OCI-LY7 (cell line): ENCODE results near the gene RNU6-9. TPM values are rescaled to one million over a fixed set of nuclear protein-coding genes. Genes with fewer than 3 reads are reported as not detected.

Experiments used
- BruUV-seq: library from RNA; stranded (reverse); fragments of 400-500 nt; replicated peaks from 2 replicates; lab custom pipeline; 2021; lab: Mats Ljungman, UMichigan
- CTCF ChIA-PET: fragments of 300-600 bp; sonication (Branson Sonifier 250); formaldehyde crosslinking; loops from one replicate; lab custom pipeline; 2022; ENCODE audit warnings: antibody characterized with exemption; ENCODE audit not compliant: unreplicated experiment; lab: Charles Lee
- POLR2A ChIA-PET: fragments of 300-600 bp; sonication (Branson Sonifier 250); formaldehyde crosslinking; loops from one replicate; lab custom pipeline; 2022; ENCODE audit warnings: antibody characterized with exemption; lab: Charles Lee
- DNase-seq: peaks from one replicate; pipeline ENCODE4 v3.0.0-alpha.2; 2015; ENCODE audit warnings: low spot score
- H2AFZ ChIP-seq: fragments of 200-600 bp; sonication (generic), shearing (Covaris generic); 2 replicates; pipeline ENCODE4 v1.6.1; 2014; ENCODE audit warnings: mild to moderate bottlenecking, antibody characterized with exemption, low read length, moderate library complexity
- H3K27ac ChIP-seq: fragments of 200-600 bp; sonication (generic); 2 replicates; pipeline ENCODE4 v1.5.1; 2014; ENCODE audit warnings: mixed run types, low read depth, mild to moderate bottlenecking, moderate library complexity, low read length, inconsistent platforms; ENCODE audit not compliant: poor library complexity, severe bottlenecking
- H3K36me3 ChIP-seq: fragments of 200-600 bp; sonication (generic); 2 replicates; pipeline ENCODE4 v1.6.1; 2014; ENCODE audit warnings: mild to moderate bottlenecking, antibody characterized with exemption, low read length, moderate library complexity, mixed read lengths; ENCODE audit not compliant: insufficient read depth
- H3K4me1 ChIP-seq: fragments of 200-600 bp; sonication (generic); 2 replicates; pipeline ENCODE4 v1.5.1; 2014; ENCODE audit warnings: mild to moderate bottlenecking, low read length; ENCODE audit not compliant: insufficient read depth, poor library complexity, severe bottlenecking
- H3K4me2 ChIP-seq: fragments of 200-600 bp; sonication (generic); 2 replicates; pipeline ENCODE4 v1.6.1; 2014; ENCODE audit warnings: mild to moderate bottlenecking, low read length
- H3K4me3 ChIP-seq: fragments of 200-600 bp; sonication (generic); 2 replicates; pipeline ENCODE4 v1.5.1; 2014; ENCODE audit warnings: mild to moderate bottlenecking, low read depth, low read length; ENCODE audit not compliant: poor library complexity, severe bottlenecking
- H3K79me2 ChIP-seq: fragments of 200-600 bp; sonication (generic); 2 replicates; pipeline ENCODE4 v1.6.1; 2016; ENCODE audit warnings: low read depth, mild to moderate bottlenecking, low read length, moderate library complexity, mixed read lengths; ENCODE audit not compliant: insufficient read depth
- H3K9me2 ChIP-seq: fragments of 200-600 bp; sonication (generic); 2 replicates; pipeline ENCODE4 v1.6.1; 2016; ENCODE audit warnings: mild to moderate bottlenecking, low read length, mixed read lengths; ENCODE audit not compliant: insufficient read depth
- H3K9me3 ChIP-seq: fragments of 200-600 bp; sonication (generic); 2 replicates; pipeline ENCODE4 v1.6.1; 2014; ENCODE audit warnings: mild to moderate bottlenecking, mixed run types, low read length, mixed read lengths
- H4K20me1 ChIP-seq: fragments of 200-600 bp; sonication (generic); 2 replicates; pipeline ENCODE4 v1.6.1; 2014; ENCODE audit warnings: mild to moderate bottlenecking, antibody characterized with exemption, low read length, moderate library complexity, mixed read lengths; ENCODE audit not compliant: insufficient read depth
- CTCF ChIP-seq: fragments of 200-600 bp; sonication (generic); conservative IDR thresholded peaks from 2 replicates; pipeline ENCODE4 v1.5.1; 2014; ENCODE audit warnings: mild to moderate bottlenecking, antibody characterized with exemption, low read length, moderate library complexity, mixed read lengths
- EZH2phosphoT487 ChIP-seq: fragments of 200-600 bp; sonication (generic); IDR thresholded peaks from 2 replicates; pipeline ENCODE4 v1.6.1; 2018; ENCODE audit warnings: low read depth, borderline replicate concordance, mild to moderate bottlenecking, mixed run types, antibody characterized with exemption, low read length, moderate library complexity, mixed read lengths
- intact Hi-C: fragments of 100-400 bp; cut with micrococcal nuclease; formaldehyde crosslinking; loops from one replicate; pipeline ENCODE4 v1.10.0; 2022; ENCODE audit not compliant: unreplicated experiment
- total RNA-seq, 2 experiments: library from RNA; depleted of rRNA in 1 of 2; stranded (reverse); fragments of >200 nt in 1 of 2; shearing (Covaris generic) in 1 of 2; gene quantifications; 2 replicates each; pipeline ENCODE4 v1.2.3, GENCODE V29; 2014 to 2022

Gene RNU6-9
- total RNA-seq, 2 experiments from 2014 or later: not detected

DNA sequence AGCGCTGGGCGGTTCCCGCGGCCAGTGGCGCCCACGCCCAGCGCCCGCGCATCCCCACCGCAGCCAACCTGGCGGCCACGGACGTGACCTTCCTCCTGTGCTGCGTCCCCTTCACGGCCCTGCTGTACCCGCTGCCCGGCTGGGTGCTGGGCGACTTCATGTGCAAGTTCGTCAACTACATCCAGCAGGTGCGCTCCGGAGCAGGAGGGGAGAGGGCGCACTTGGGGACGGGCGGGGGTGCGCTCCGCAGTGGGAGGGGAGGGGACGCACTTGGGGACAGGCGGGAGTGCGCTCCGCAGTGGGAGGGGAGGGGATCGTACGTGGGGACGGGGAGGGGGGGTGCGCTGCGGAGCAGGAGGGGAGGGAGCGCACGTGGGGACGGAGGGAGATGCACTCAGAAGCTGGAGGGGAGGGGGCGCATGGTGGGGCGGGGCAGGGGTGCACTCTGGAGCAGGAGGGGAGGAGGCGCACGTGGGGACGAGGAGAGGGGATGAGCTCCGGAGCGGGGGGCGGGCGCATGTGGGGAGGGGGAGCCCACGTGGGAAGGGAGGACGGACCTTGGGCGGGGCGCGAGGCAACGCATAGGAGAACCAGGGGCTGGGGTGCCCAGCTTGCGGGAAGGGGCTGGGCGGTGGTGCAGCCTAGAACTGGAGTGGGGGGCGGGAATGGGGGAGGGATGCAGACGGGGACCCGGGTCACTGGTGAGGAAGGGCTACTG, 25.4 kb downstream of the RNU6-9 start:
- Histone ChIP-seq H4K20me1 (no peaks in the 10 kb centered on the region), H3K4me3 (no peak overlapping the region), H3K27ac (no peak overlapping the region), H3K4me2 (no peak overlapping the region), H3K36me3 (no peaks in the 10 kb centered on the region), H3K4me1 (peaks cover 11% of the 10 kb centered on the region), H3K9me2 (no peaks in the 10 kb centered on the region), H3K9me3 (no peaks in the 10 kb centered on the region), H2AFZ (no peak overlapping the region), H3K79me2 (no peaks in the 10 kb centered on the region)
- ChIA-PET POLR2A (no interaction called here), CTCF (interaction anchor here (0.5 kb wide), 1 partner anchor 9 kb away, joined by 6 read pairs; no protein-coding TSS in a partner anchor)
- TF ChIP-seq EZH2phosphoT487 (no peak), CTCF (no peak)
- BruUV-seq: no TSS peak
- no peak for DNase-seq
- intact Hi-C loops: no loop called here

- H3K9me2 ChIP-seq: no peaks in the 10 kb centered on the region
- no peaks in the 10 kb centered on the region for H3K36me3 ChIP-seq
- ChIA-PET POLR2A (no interaction called here), CTCF (interaction anchor here (0.5 kb wide), 1 partner anchor 10 kb away, joined by 6 read pairs; no protein-coding TSS in a partner anchor)
- H3K27ac ChIP-seq: no peak overlapping the region
- H3K4me2 ChIP-seq: no peak overlapping the region
- no peak for DNase-seq
- no peak overlapping the region for H2AFZ ChIP-seq
- H3K4me3 ChIP-seq: no peak overlapping the region
- no peaks in the 10 kb centered on the region for H4K20me1 ChIP-seq
- H3K9me3 ChIP-seq: no peaks in the 10 kb centered on the region
- peaks cover 14% of the 10 kb centered on the region for H3K4me1 ChIP-seq
- TF ChIP-seq EZH2phosphoT487: peak; percentile 32; the same call in 1 of the 2 replicates
- TF ChIP-seq CTCF: no peak
- no TSS peak for BruUV-seq
- no peaks in the 10 kb centered on the region for H3K79me2 ChIP-seq
- intact Hi-C loops: no loop called here
Measured at GRCh38 chr19:919199-920050, 26.1 kb downstream of the RNU6-9 start.
